ENCODE measurements around the gene CASP6. TPM values are rescaled to one million over a fixed set of nuclear protein-coding genes. Genes with fewer than 3 reads are reported as not detected.

Gene CASP6
- total RNA-seq, 1 donor from 2014 or later = 23.6 TPM

GRCh38 chr4:109648266-109648996 lies 54.8 kb downstream of the CASP6 start:
- Mint-ChIP-seq H3K27me3 (no peaks in the 10 kb centered on the region), H3K4me1 (peaks cover 38% of the 10 kb centered on the region), H3K9me3 (peaks cover 4% of the 10 kb centered on the region), H3K36me3 (ENCODE audit: low read depth) (peaks cover 20% of the 10 kb centered on the region), H3K4me3 (peak overlapping the region; percentile 73), H3K27ac (peak overlapping the region; percentile 86)
- intact Hi-C loops (cut with micrococcal nuclease) = loop anchor here (1.0 to 2.0 kb wide), 5 partner anchors 54 to 216 kb away; partner anchors contain the start of genes CASP6, GAR1 and SEC24B
- peak; percentile 75 for DNase-seq

- no peak overlapping the region for H3K4me3 Mint-ChIP-seq
- no peak overlapping the region for H3K27ac Mint-ChIP-seq
- intact Hi-C loops (cut with micrococcal nuclease) = no loop called here
- H3K27me3 Mint-ChIP-seq = no peaks in the 10 kb centered on the region
- DNase-seq = peak; percentile 62
- H3K36me3 Mint-ChIP-seq (ENCODE audit: low read depth) = peaks cover 5% of the 10 kb centered on the region
- H3K4me1 Mint-ChIP-seq = peaks cover 27% of the 10 kb centered on the region
- H3K9me3 Mint-ChIP-seq = no peaks in the 10 kb centered on the region
These were observed 57.2 kb downstream of the CASP6 start for GRCh38 chr4:109645874-109646710.

- intact Hi-C loops (cut with micrococcal nuclease) = no loop called here
- no peaks in the 10 kb centered on the region for H3K27me3 Mint-ChIP-seq
- peaks cover 16% of the 10 kb centered on the region for H3K4me1 Mint-ChIP-seq
- DNase-seq = no peak
- peaks cover 6% of the 10 kb centered on the region for H3K9me3 Mint-ChIP-seq
- peaks cover 28% of the 10 kb centered on the region for H3K36me3 Mint-ChIP-seq (ENCODE audit: low read depth)
- H3K4me3 Mint-ChIP-seq = no peak overlapping the region
- no peak overlapping the region for H3K27ac Mint-ChIP-seq
These were observed 62.6 kb downstream of the CASP6 start for GRCh38 chr4:109640644-109641043.

Other genes starting within 250 kb of the CASP6 start
- gene MCUB, start 143.2 kb downstream of the CASP6 start, total RNA-seq = 43.6 and 46.4 TPM in 2 replicates
- 9.0 and 11.4 TPM in 2 replicates for gene PLA2G12A, start 26.6 kb upstream of the CASP6 start, total RNA-seq
- not detected in 2 replicates for gene CFI, start 98.6 kb upstream of the CASP6 start, total RNA-seq
- gene GAR1, start 112.3 kb upstream of the CASP6 start, total RNA-seq = 59.1 and 61.8 TPM in 2 replicates
- gene RRH, start 124.5 kb upstream of the CASP6 start, total RNA-seq = not detected in 2 replicates
- 0.09 TPM in 1 of 2 replicates, not detected in the other for gene LRIT3, start 144.7 kb upstream of the CASP6 start, total RNA-seq
- not detected in 2 replicates for gene EGF, start 209.4 kb upstream of the CASP6 start, total RNA-seq

Data from activated CD4-positive, alpha-beta T cell treated with anti-CD3 and anti-CD28 coated beads, Interleukin-2, amount 10 ng/mL, durations not matched to agents 24 days and 14 days (primary cell).